ENCODE results near the gene MATR3. TPM values are rescaled to one million over a fixed set of nuclear protein-coding genes. Genes with fewer than 3 reads are reported as not detected.
A peak's percentile ranks its signal among the peaks of the same experiment; 100 is the strongest.

MATR3 gene
- total and polyA plus RNA-seq, 2 donors (not counting 1 experiment from before 2014, with no cell fraction given): 175 to 183 TPM

- peaks cover 5% of the 10 kb centered on the region for H3K4me1 ChIP-seq (ENCODE audit: control insufficient read depth, extremely low read depth, insufficient read depth, low read length)
- DNase-seq (ENCODE audit: low read depth in 2 of 2): no peak
Observed at GRCh38 chr5:139299486-139299885, 5.9 kb downstream of the MATR3 start.

GRCh38 chr5:139301808-139302499, 8.4 kb downstream of the MATR3 start:
- H3K79me2 ChIP-seq (ENCODE audit: control insufficient read depth, insufficient read depth, low read length): peaks cover 100% of the 10 kb centered on the region
- H3K4me3 ChIP-seq (replicated peaks in 1 of 4; ENCODE audit: control extremely low read depth in 1 of 4, insufficient read depth in 1 of 4, low read depth in 3 of 4, low read length in 4 of 4): no peak overlapping the region
- peaks cover 5% of the 10 kb centered on the region for H3K4me1 ChIP-seq (ENCODE audit: control insufficient read depth, extremely low read depth, insufficient read depth, low read length)
- no peaks in the 10 kb centered on the region for H3K27me3 ChIP-seq (ENCODE audit: control insufficient read depth, insufficient read depth, low read length)
- no peak overlapping the region for H2AFZ ChIP-seq (ENCODE audit: low read length)
- H3K27ac ChIP-seq (ENCODE audit: insufficient read depth, low read length): no peak overlapping the region
- H3K9ac ChIP-seq (ENCODE audit: insufficient read depth, low read length): no peak overlapping the region
- no peaks in the 10 kb centered on the region for H3K9me3 ChIP-seq (ENCODE audit: control insufficient read depth, insufficient read depth, low read depth, low read length)
- no peak for TF ChIP-seq CTCF (conservative IDR thresholded peaks at IDR 0.05 in 1 of 2, IDR thresholded peaks at IDR 0.05 in 1 of 2; ENCODE audit: low read depth in 1 of 2, low read length in 2 of 2)
- no peak for TF ChIP-seq EZH2 (IDR thresholded peaks at IDR 0.05; ENCODE audit: low read length, missing control alignments)
- H3K36me3 ChIP-seq (ENCODE audit: control insufficient read depth, insufficient read depth, low read length): no peaks in the 10 kb centered on the region
- peak in 1 of 2 donors; percentile 16 for DNase-seq (ENCODE audit: low read depth in 2 of 2)
- H3K4me2 ChIP-seq (ENCODE audit: extremely low read depth, insufficient read depth, low read length): peak overlapping the region; percentile 28
- H4K20me1 ChIP-seq (ENCODE audit: control insufficient read depth, extremely low read depth, insufficient read depth, low read length): peaks cover 18% of the 10 kb centered on the region

More at GRCh38 chr5:139299486-139299885, 5.9 kb downstream of the MATR3 start:
- Histone ChIP-seq H3K4me3 (replicated peaks in 1 of 4; ENCODE audit: control extremely low read depth in 1 of 4, insufficient read depth in 1 of 4, low read depth in 3 of 4, low read length in 4 of 4) (no peak overlapping the region), H3K79me2 (ENCODE audit: control insufficient read depth, insufficient read depth, low read length) (peaks cover 100% of the 10 kb centered on the region), H3K4me2 (ENCODE audit: extremely low read depth, insufficient read depth, low read length) (no peak overlapping the region), H3K9ac (ENCODE audit: insufficient read depth, low read length) (no peak overlapping the region), H3K27me3 (ENCODE audit: control insufficient read depth, insufficient read depth, low read length) (no peaks in the 10 kb centered on the region), H2AFZ (ENCODE audit: low read length) (no peak overlapping the region), H3K27ac (ENCODE audit: insufficient read depth, low read length) (no peak overlapping the region), H3K36me3 (ENCODE audit: control insufficient read depth, insufficient read depth, low read length) (no peaks in the 10 kb centered on the region), H4K20me1 (ENCODE audit: control insufficient read depth, extremely low read depth, insufficient read depth, low read length) (peaks cover 16% of the 10 kb centered on the region), H3K9me3 (ENCODE audit: control insufficient read depth, insufficient read depth, low read depth, low read length) (no peaks in the 10 kb centered on the region)
- TF ChIP-seq EZH2 (IDR thresholded peaks at IDR 0.05; ENCODE audit: low read length, missing control alignments) (no peak), CTCF (conservative IDR thresholded peaks at IDR 0.05 in 1 of 2, IDR thresholded peaks at IDR 0.05 in 1 of 2; ENCODE audit: low read depth in 1 of 2, low read length in 2 of 2) (no peak)

- Histone ChIP-seq H3K36me3 (ENCODE audit: control insufficient read depth, insufficient read depth, low read length) (no peaks in the 10 kb centered on the region), H3K27ac (ENCODE audit: insufficient read depth, low read length) (no peak overlapping the region)
Observed at GRCh38 chr5:139304391-139305324, 11.1 kb downstream of the MATR3 start.

More at GRCh38 chr5:139304391-139305324, 11.1 kb downstream of the MATR3 start:
- Histone ChIP-seq H3K4me1 (ENCODE audit: control insufficient read depth, extremely low read depth, insufficient read depth, low read length) (peaks cover 2% of the 10 kb centered on the region), H3K79me2 (ENCODE audit: control insufficient read depth, insufficient read depth, low read length) (peaks cover 100% of the 10 kb centered on the region), H4K20me1 (ENCODE audit: control insufficient read depth, extremely low read depth, insufficient read depth, low read length) (peaks cover 12% of the 10 kb centered on the region), H3K9ac (ENCODE audit: insufficient read depth, low read length) (no peak overlapping the region), H3K4me3 (replicated peaks in 1 of 4; ENCODE audit: control extremely low read depth in 1 of 4, insufficient read depth in 1 of 4, low read depth in 3 of 4, low read length in 4 of 4) (no peak overlapping the region), H3K4me2 (ENCODE audit: extremely low read depth, insufficient read depth, low read length) (no peak overlapping the region), H3K9me3 (ENCODE audit: control insufficient read depth, insufficient read depth, low read depth, low read length) (no peaks in the 10 kb centered on the region), H2AFZ (ENCODE audit: low read length) (no peak overlapping the region), H3K27me3 (ENCODE audit: control insufficient read depth, insufficient read depth, low read length) (no peaks in the 10 kb centered on the region)
- DNase-seq (ENCODE audit: low read depth in 2 of 2): no peak
- no peak for TF ChIP-seq CTCF (conservative IDR thresholded peaks at IDR 0.05 in 1 of 2, IDR thresholded peaks at IDR 0.05 in 1 of 2; ENCODE audit: low read depth in 1 of 2, low read length in 2 of 2)
- TF ChIP-seq EZH2 (IDR thresholded peaks at IDR 0.05; ENCODE audit: low read length, missing control alignments): no peak

All from fibroblast of lung (primary cell).